OCI-LY3 (cell line): ENCODE measurements around the gene CEP170B.

Source experiments
- CTCF ChIP-seq: fragments of 200-600, 300-600 bp; sonication (generic); IDR thresholded peaks from 2 replicates; pipeline ENCODE4 v1.5.1; 2014; ENCODE audit warnings: antibody characterized with exemption, low read length, low read depth
- EZH2phosphoT487 ChIP-seq: fragments of 200-600 bp; shearing (Covaris generic); IDR thresholded peaks from 2 replicates; pipeline ENCODE4 v1.6.1; 2018; ENCODE audit warnings: antibody characterized with exemption, mixed run types, low read depth

GRCh38 chr14:104885973-104886689, 21.1 kb downstream of the CEP170B start:
- TF ChIP-seq EZH2phosphoT487: no peak
- TF ChIP-seq CTCF: no peak
